ENCODE results near the gene CATSPER3. TPM values are rescaled to one million over a fixed set of nuclear protein-coding genes. Genes with fewer than 3 reads are reported as not detected.

Gene CATSPER3
- total and polyA plus RNA-seq, 2 of the 8 experiments (the other 6 are each of a cell fraction or from before 2014, with no cell fraction given) = 0.62 TPM; not detected in 1

DNA sequence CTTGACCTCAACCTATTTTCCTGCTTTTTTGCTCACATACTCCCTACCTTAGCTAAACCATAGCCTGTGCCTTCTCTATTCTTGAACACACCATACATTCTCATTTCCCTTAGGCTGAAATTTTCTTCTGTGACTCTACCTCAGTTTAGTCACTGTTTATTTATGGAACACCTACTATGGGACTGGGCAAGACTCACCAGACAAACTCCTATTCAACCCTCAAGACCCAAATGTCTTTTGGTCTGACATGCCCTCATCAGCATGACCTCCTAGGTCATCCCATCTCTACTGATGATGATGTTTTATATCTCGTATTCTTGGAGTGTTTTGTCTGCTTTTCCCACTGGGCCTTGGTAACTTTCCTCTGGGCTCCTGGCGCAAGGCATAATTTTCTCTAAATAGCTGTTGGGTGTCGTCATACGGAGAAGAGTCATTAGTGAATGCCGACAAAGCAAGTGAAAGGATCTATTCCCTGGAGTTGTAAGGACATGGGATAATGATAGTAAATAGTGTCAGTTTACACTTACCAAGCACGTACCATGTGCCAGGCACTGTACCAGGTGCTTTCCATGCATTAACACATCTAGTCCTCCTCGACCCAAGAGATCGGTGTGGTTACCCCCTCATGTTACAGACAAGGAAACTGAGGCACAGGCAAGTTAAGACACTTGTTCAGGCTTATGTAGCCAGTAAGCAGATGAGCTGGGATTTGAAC is 88.8 kb downstream of the CATSPER3 start:
- no peak overlapping the region for H3K9ac ChIP-seq (replicated peaks in 1 of 4; ENCODE audit: extremely low read depth in 1 of 4, low read depth in 3 of 4, low read length in 3 of 4)
- H4K5ac ChIP-seq (ENCODE audit: insufficient read length, low read depth, low read length) = no peak overlapping the region
- H2BK15ac ChIP-seq (ENCODE audit: low read length) = no peak overlapping the region
- no peaks in the 10 kb centered on the region for H3K79me1 ChIP-seq (ENCODE audit: low read depth, low read length)
- CTCF ChIA-PET (ENCODE audit: partially characterized antibody) = interaction anchor here (1.5 kb wide), 1 partner anchor 11 kb away, joined by 3 read pairs; no protein-coding TSS in a partner anchor
- H3K18ac ChIP-seq (ENCODE audit: extremely low read depth, low read length) = no peak overlapping the region
- no peak overlapping the region for H2AK5ac ChIP-seq (ENCODE audit: low read depth, low read length)
- peaks cover 4 to 30% (median 19%) of the 10 kb centered on the region in 4 experiments for H3K27me3 ChIP-seq (replicated peaks in 1 of 4; ENCODE audit: control insufficient read depth in 3 of 4, extremely low read depth in 1 of 4, insufficient read depth in 3 of 4, low read length in 3 of 4)
- no peaks in the 10 kb centered on the region for H3K9me3 ChIP-seq (ENCODE audit: insufficient read depth in 2 of 2, low read depth in 1 of 2, low read length in 1 of 2)
- H3K23me2 ChIP-seq (ENCODE audit: low read depth, low read length) = no peaks in the 10 kb centered on the region; the same call in 1 of the 2 replicates
- no peak overlapping the region for H3K27ac ChIP-seq (ENCODE audit: low read depth, low read length)
- H3K56ac ChIP-seq (replicated peaks; ENCODE audit: insufficient read length, low read depth, low read length) = no peak overlapping the region
- H3K4me2 ChIP-seq (ENCODE audit: insufficient read depth in 1 of 2, low read depth in 2 of 2, low read length in 2 of 2) = no peak overlapping the region
- no peak for TF ChIP-seq FOSL1 (IDR thresholded peaks at IDR 0.05; ENCODE audit: insufficient read depth, low read depth, low read length)
- TF ChIP-seq CHD1 (IDR thresholded peaks at IDR 0.05; ENCODE audit: low read depth, low read length) = no peak
- TF ChIP-seq POLR2A (IDR thresholded peaks at IDR 0.05; ENCODE audit: control extremely low read depth in 1 of 2, low read depth in 2 of 2, low read length in 2 of 2) = no peak
- no peak for TF ChIP-seq SRF (IDR thresholded peaks at IDR 0.05; ENCODE audit: low read depth, low read length)
- no peak for TF ChIP-seq TCF12 (IDR thresholded peaks at IDR 0.05; ENCODE audit: low read depth, low read length)
- TF ChIP-seq SUZ12 (IDR thresholded peaks at IDR 0.05; ENCODE audit: low read length) = no peak
- no peak for TF ChIP-seq CBX8 (IDR thresholded peaks at IDR 0.05; ENCODE audit: borderline replicate concordance, low read depth, low read length)
- TF ChIP-seq KDM4A (IDR thresholded peaks at IDR 0.05; ENCODE audit: low read depth, low read length, severe bottlenecking) = no peak
- no peak for TF ChIP-seq BRCA1 (IDR thresholded peaks at IDR 0.05; ENCODE audit: low read depth, low read length)
- no peak for TF ChIP-seq SP2 (IDR thresholded peaks at IDR 0.05; ENCODE audit: low read length)
- TF ChIP-seq KDM1A (IDR thresholded peaks at IDR 0.05; ENCODE audit: borderline replicate concordance, low read length) = no peak
- no peak for TF ChIP-seq POU5F1 (IDR thresholded peaks at IDR 0.05; ENCODE audit: low read depth, low read length)
- H3K79me2 ChIP-seq (ENCODE audit: control insufficient read depth in 1 of 2, insufficient read depth in 2 of 2, low read length in 2 of 2) = no peaks in the 10 kb centered on the region
- H4K20me1 ChIP-seq (replicated peaks in 1 of 2; ENCODE audit: control insufficient read depth in 1 of 2, insufficient read depth in 2 of 2, low read length in 2 of 2) = no peaks in the 10 kb centered on the region
- 91% methylated on average over 8 of the region's 8 CpGs; no CpG with 5 or more reads in 1 of the 2 experiments for WGBS, 2 experiments (ENCODE audit: extremely low coverage in 1 of 2, insufficient coverage in 1 of 2, insufficient read length in 1 of 2, insufficient replicate concordance in 2 of 2, low coverage in 1 of 2, low lambda C conversion rate in 2 of 2, missing lambda C conversion rate in 1 of 2)
- no peak overlapping the region for H4K8ac ChIP-seq (ENCODE audit: extremely low read depth, insufficient read depth, low read length)
- no peak overlapping the region for H2AFZ ChIP-seq (ENCODE audit: low read length)
- H2BK20ac ChIP-seq (ENCODE audit: low read length) = no peak overlapping the region
- no peak overlapping the region for H2BK12ac ChIP-seq (ENCODE audit: low read depth, low read length)
- H3K23ac ChIP-seq (ENCODE audit: insufficient read length) = no peak overlapping the region
- no peaks in the 10 kb centered on the region for H3K36me3 ChIP-seq (ENCODE audit: control insufficient read depth in 2 of 4, insufficient read depth in 4 of 4, low read length in 3 of 4)
- FAIRE-seq (no peak), DNase-seq (ENCODE audit: low read depth in 1 of 2, low spot score in 2 of 2) (no peak)
- H2BK5ac ChIP-seq (ENCODE audit: low read depth, low read length) = no peak overlapping the region
- 0 out of 7 replicates have a peak, but pooled peaks cover 0 to 2% (median 0%) of the 10 kb centered on the region in 4 experiments for H3K4me1 ChIP-seq (replicated peaks in 1 of 4; ENCODE audit: control insufficient read depth in 3 of 4, insufficient read depth in 4 of 4, low read length in 3 of 4)
- H2BK120ac ChIP-seq (replicated peaks; ENCODE audit: low read depth, low read length) = no peak overlapping the region
- no peak overlapping the region for H3K14ac ChIP-seq (ENCODE audit: insufficient read length)
- no peak overlapping the region for H3K4ac ChIP-seq (replicated peaks; ENCODE audit: insufficient read length, low read depth, low read length)
- H3K4me3 ChIP-seq (ENCODE audit: extremely low read depth in 1 of 4, insufficient read depth in 2 of 4, low read depth in 3 of 4, low read length in 4 of 4) = no peak overlapping the region
- POLR2A ChIA-PET (ENCODE audit: partially characterized antibody) = no interaction called here
- no peak overlapping the region for H4K91ac ChIP-seq (replicated peaks; ENCODE audit: insufficient read length, low read length)
